ENCODE results near the gene SYMPK.
"Not testable (repeated sequence)": the region's sequence is repeated elsewhere in the genome, so short reads cannot be mapped to it uniquely, and the experiment has no call there.

DNA sequence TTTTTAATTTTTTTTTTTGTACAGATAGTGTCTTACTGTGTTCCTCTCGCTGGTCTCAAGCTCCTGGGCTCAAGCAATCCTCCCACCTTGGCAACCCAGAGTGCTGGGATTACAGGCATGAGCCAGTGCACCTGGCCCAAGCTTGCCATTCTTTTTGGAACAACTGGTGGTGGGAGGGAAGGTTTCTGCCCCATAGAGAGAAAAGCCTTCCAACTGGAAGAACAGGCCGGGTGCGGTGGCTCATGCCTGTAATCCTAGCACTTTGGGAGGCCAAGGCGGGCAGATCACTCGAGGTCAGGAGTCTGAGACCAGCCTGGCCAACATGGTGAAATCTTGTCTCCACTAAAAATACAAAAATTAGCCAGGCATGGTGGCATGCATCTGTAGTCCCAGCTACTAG lies 63.4 kb downstream of the SYMPK start:
- not testable (repeated sequence) for TF ChIP-seq POLR2A (IDR thresholded peaks at IDR 0.05)
- TF ChIP-seq, protein P1, sequence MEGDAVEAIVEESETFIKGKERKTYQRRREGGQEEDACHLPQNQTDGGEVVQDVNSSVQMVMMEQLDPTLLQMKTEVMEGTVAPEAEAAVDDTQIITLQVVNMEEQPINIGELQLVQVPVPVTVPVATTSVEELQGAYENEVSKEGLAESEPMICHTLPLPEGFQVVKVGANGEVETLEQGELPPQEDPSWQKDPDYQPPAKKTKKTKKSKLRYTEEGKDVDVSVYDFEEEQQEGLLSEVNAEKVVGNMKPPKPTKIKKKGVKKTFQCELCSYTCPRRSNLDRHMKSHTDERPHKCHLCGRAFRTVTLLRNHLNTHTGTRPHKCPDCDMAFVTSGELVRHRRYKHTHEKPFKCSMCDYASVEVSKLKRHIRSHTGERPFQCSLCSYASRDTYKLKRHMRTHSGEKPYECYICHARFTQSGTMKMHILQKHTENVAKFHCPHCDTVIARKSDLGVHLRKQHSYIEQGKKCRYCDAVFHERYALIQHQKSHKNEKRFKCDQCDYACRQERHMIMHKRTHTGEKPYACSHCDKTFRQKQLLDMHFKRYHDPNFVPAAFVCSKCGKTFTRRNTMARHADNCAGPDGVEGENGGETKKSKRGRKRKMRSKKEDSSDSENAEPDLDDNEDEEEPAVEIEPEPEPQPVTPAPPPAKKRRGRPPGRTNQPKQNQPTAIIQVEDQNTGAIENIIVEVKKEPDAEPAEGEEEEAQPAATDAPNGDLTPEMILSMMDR (IDR thresholded peaks at IDR 0.05), result not testable (repeated sequence)
